ENCODE results near the gene SPAG5. TPM values are rescaled to one million over a fixed set of nuclear protein-coding genes. Genes with fewer than 3 reads are reported as not detected.

SPAG5 gene
- total and polyA plus RNA-seq, 9 of the 15 experiments (the other 6 are each of a cell fraction or from before 2014, with no cell fraction given) = 94.4 to 286 (median 151) TPM

- TF ChIP-seq REST (IDR thresholded peaks at IDR 0.05; ENCODE audit: borderline replicate concordance) (peak; percentile 16; the same call in 1 of the 2 replicates), REST (CRISPR knock-in tag; IDR thresholded peaks at IDR 0.05; ENCODE audit: low read depth) (no peak), CCAR2 (IDR thresholded peaks at IDR 0.05; ENCODE audit: low read depth, low read length) (no peak), CTBP1 (IDR thresholded peaks at IDR 0.05; ENCODE audit: borderline replicate concordance) (peak; percentile 16; the same call in 1 of the 2 replicates), NCOA2 (IDR thresholded peaks at IDR 0.05; ENCODE audit: partially characterized antibody in 2 of 2) (no peak), ARHGAP35 (IDR thresholded peaks at IDR 0.05; ENCODE audit: partially characterized antibody) (no peak), NFIC (IDR thresholded peaks at IDR 0.05) (no peak), JUN (IDR thresholded peaks at IDR 0.05; ENCODE audit: borderline replicate concordance, low read depth, low read length) (0 out of 2 replicates have a peak, but pooled peaks have one; percentile 41), JUN (CRISPR knock-in tag; IDR thresholded peaks at IDR 0.05; ENCODE audit: borderline replicate concordance) (no peak), XRCC5 (IDR thresholded peaks at IDR 0.05; ENCODE audit: low read depth, low read length) (peak; percentile 58; the same call in 1 of the 2 replicates), GTF2B (IDR thresholded peaks at IDR 0.05; ENCODE audit: extremely low read depth, insufficient read length) (no peak), MCM7 (IDR thresholded peaks at IDR 0.05) (no peak), PCBP1 (IDR thresholded peaks at IDR 0.05; ENCODE audit: low read depth, low read length, poor library complexity, severe bottlenecking) (no peak), SIX5 (IDR thresholded peaks at IDR 0.05; ENCODE audit: borderline replicate concordance in 1 of 2, insufficient read depth in 1 of 2, low read depth in 1 of 2, low read length in 2 of 2) (no peak), TARDBP (IDR thresholded peaks at IDR 0.05) (no peak), ZNF134 (CRISPR knock-in tag; conservative IDR thresholded peaks at IDR 0.05) (no peak), SMAD1 (IDR thresholded peaks at IDR 0.05; ENCODE audit: low read depth, low read length, partially characterized antibody) (peak; percentile 57), ZBTB7A (IDR thresholded peaks at IDR 0.05; ENCODE audit: borderline replicate concordance, control insufficient read depth, low read depth, low read length) (0 out of 2 replicates have a peak, but pooled peaks have one; percentile 38), ZNF444 (CRISPR knock-in tag; IDR thresholded peaks at IDR 0.05) (no peak), CBFA2T3 (IDR thresholded peaks at IDR 0.05) (no peak), ZNF436 (CRISPR knock-in tag; IDR thresholded peaks at IDR 0.05) (no peak)
Measured at GRCh38 chr17:28643983-28644786, 45.4 kb upstream of the SPAG5 start (continued).

All from K562 (cell line).